Choroid plexus epithelial cell (primary cell): ENCODE data around the gene EIF2B1.

Source experiments
- DNase-seq: peaks from one replicate; pipeline ENCODE4 v3.0.0-alpha.2; 2010; ENCODE audit warnings: low read depth
- H3K4me3 ChIP-seq: 2 replicates; pipeline ENCODE4 v1.5.1; 2011; ENCODE audit warnings: low read depth, mild to moderate bottlenecking, control low read depth, low read length, moderate library complexity
- TF ChIP-seq, protein P1 (sequence below): conservative IDR thresholded peaks from 2 replicates; pipeline ENCODE4 v1.5.1; 2011; ENCODE audit warnings: low read depth, mild to moderate bottlenecking, control low read depth, inconsistent platforms, low read length, moderate library complexity

The EIF2B1 gene

DNA sequence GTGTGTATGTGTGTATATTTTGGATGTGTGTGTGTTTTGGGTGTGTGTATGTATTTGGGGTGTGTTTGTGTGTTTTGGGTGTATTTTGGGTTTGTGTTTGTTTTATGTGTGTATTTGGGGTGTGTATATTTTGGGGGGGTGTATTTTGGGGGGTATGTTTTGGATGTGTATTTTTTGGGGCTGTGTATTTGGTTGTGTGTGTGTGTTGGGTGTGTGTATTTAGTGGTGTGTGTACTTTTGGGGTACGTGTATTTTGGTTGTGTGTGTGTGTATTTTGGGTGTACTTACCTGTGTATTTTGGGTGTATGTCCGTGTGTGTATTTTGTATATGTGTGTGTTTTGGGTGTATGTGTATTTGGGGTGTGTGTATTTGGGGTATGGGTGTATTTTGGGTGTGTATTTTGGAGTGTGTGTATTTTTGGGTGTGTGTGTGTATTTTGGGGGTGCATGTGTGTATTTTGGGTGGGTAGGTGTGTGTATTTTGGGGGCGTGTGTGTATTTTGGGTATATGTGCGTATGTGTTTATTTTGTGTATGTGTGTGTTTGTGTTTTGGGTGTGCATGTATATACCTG, 20.7 kb upstream of the EIF2B1 start:
- TF ChIP-seq, protein P1, sequence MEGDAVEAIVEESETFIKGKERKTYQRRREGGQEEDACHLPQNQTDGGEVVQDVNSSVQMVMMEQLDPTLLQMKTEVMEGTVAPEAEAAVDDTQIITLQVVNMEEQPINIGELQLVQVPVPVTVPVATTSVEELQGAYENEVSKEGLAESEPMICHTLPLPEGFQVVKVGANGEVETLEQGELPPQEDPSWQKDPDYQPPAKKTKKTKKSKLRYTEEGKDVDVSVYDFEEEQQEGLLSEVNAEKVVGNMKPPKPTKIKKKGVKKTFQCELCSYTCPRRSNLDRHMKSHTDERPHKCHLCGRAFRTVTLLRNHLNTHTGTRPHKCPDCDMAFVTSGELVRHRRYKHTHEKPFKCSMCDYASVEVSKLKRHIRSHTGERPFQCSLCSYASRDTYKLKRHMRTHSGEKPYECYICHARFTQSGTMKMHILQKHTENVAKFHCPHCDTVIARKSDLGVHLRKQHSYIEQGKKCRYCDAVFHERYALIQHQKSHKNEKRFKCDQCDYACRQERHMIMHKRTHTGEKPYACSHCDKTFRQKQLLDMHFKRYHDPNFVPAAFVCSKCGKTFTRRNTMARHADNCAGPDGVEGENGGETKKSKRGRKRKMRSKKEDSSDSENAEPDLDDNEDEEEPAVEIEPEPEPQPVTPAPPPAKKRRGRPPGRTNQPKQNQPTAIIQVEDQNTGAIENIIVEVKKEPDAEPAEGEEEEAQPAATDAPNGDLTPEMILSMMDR = no peak
- DNase-seq = no peak

GRCh38 chr12:123648401-123648800, 14.9 kb upstream of the EIF2B1 start:
- no peak for DNase-seq
- TF ChIP-seq, protein P1 = no peak
- no peak overlapping the region for H3K4me3 ChIP-seq

More for the DNA sequence above, 20.7 kb upstream of the EIF2B1 start:
- no peak overlapping the region for H3K4me3 ChIP-seq

GRCh38 chr12:123645878-123646277, 12.4 kb upstream of the EIF2B1 start:
- DNase-seq = no peak
- TF ChIP-seq, protein P1 = no peak
- no peak overlapping the region for H3K4me3 ChIP-seq

GRCh38 chr12:123645380-123645779, 11.9 kb upstream of the EIF2B1 start:
- no peak overlapping the region for H3K4me3 ChIP-seq
- no peak for DNase-seq

DNA sequence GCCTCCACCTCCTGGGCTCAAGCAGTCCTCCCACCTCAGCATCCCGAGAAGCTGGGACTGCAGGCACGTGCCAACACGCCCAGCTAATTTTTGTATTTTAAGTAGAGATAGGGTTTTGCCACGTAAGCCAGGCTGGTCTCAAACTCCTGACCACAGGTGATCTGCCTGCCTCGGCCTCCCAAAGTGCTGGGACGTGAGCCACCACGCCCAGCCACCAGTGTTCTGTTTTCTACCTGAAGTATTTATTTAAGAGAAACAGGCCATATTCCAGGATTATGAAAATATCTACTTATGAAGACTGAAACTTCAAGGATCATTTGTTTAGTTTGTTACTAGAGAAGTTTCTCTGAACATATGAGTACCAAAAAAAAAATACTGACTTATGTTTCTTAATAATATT, 10.4 kb upstream of the EIF2B1 start:
- TF ChIP-seq, protein P1 = no peak
- DNase-seq = no peak

More at GRCh38 chr12:123645380-123645779, 11.9 kb upstream of the EIF2B1 start:
- TF ChIP-seq, protein P1 = no peak

DNA sequence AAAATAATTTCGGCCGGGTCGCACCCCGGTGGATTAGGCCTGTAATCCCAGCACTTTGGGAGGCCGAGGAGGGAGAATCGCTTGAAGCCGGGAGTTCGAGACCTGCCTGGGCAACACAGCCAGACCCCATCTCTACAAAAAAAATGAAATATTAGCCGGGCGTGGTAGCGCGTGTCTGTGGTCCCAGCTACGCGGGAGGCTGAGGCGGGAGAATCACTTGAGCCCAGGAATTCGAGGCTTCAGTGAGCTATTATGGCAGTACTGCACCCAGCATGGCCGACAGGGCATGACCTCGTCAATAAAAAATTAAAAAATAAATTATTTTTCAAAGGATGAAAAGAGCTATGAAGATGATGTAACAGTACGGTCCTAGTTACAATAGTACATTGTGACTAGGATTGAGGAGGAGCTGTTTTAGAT, 666 bp upstream of the EIF2B1 start:
- peak overlapping the region; percentile 94 for H3K4me3 ChIP-seq
- TF ChIP-seq, protein P1 = no peak
- no peak for DNase-seq

More for the DNA sequence above, 10.4 kb upstream of the EIF2B1 start:
- no peak overlapping the region for H3K4me3 ChIP-seq

- no peak overlapping the region for H3K4me3 ChIP-seq
These were observed 11.6 kb downstream of the EIF2B1 start for GRCh38 chr12:123621619-123622530.

More at GRCh38 chr12:123621619-123622530, 11.6 kb downstream of the EIF2B1 start:
- no peak for DNase-seq
- TF ChIP-seq, protein P1 = no peak
